ENCODE data around the gene GOLGA6B.

DNA sequence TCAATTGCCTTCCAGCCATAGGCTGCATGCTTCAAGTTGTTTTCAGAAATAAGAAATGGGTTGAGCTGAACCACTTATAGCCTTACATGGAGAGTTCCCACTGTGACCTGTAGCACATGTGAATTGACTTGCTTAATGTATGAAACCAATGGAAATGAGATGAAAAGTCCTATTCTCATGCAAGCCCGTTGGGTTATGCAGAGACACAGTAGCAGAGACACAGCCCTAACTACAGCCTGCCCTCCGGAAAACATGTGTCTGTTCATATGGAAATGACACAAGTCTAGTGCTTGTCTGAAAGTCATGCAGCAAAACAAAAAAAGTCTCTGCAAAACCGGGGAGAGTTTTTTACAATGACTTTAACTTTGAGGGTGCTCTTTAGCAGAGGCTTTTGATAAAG lies 17.0 kb downstream of the GOLGA6B start:
- TF ChIP-seq, protein P1, sequence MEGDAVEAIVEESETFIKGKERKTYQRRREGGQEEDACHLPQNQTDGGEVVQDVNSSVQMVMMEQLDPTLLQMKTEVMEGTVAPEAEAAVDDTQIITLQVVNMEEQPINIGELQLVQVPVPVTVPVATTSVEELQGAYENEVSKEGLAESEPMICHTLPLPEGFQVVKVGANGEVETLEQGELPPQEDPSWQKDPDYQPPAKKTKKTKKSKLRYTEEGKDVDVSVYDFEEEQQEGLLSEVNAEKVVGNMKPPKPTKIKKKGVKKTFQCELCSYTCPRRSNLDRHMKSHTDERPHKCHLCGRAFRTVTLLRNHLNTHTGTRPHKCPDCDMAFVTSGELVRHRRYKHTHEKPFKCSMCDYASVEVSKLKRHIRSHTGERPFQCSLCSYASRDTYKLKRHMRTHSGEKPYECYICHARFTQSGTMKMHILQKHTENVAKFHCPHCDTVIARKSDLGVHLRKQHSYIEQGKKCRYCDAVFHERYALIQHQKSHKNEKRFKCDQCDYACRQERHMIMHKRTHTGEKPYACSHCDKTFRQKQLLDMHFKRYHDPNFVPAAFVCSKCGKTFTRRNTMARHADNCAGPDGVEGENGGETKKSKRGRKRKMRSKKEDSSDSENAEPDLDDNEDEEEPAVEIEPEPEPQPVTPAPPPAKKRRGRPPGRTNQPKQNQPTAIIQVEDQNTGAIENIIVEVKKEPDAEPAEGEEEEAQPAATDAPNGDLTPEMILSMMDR (IDR thresholded peaks at IDR 0.05), result no peak
- TF ChIP-seq POLR2A (IDR thresholded peaks at IDR 0.05), result no peak
